GM18508 (cell line): Measurements from ENCODE around the gene KCNQ1.
"Not testable (repeated sequence)": the region's sequence is repeated elsewhere in the genome, so short reads cannot be mapped to it uniquely, and the experiment has no call there.

Experiments
- ATAC-seq: cut with Tn5 transposase; IDR thresholded peaks from one replicate; pipeline ENCODE4 v1.9.1; 2021; ENCODE audit warnings: moderate number of reproducible peaks; ENCODE audit not compliant: insufficient read depth, unreplicated experiment

KCNQ1 gene

DNA sequence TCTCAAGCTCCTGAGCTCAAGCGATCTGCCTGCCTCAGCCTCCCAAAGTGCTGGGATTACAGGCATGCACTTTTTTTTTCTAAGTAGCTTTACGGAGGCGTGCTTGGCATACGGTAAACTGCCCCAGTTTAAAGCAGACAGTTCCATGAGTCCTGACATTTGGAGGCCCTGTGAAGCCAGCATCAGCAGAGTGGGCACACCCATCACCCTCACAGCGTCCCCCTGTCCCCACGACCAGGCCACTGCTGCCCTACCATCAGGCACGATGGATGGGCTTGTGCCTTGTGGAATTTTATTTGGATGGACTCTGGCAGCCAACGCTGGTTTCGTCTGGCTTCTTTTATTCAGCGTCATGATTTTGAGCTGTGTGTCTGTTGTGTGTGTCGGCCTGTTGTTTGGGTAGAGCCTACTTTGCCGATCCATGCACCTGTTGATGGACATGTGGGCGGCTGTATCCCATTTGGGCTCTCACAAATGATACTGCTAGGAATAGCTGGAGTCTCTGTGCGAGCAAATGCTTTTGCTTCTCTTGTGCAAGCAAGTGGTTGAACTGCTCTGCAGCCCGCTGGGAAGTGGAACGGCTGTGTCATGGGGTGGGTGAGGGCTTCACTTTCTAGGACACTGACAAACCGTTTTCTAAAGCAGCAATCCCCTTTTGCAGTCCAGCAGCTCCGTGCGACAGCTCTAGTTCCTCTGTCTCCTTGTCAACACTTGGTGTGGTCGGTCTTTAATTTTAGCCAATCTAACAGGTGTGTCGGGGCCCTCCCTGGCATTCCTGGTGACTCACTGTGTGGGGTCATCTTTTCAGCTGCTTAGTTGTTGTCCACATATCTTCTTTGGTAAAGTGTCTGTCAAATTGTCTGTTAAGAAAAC lies 23.8 kb downstream of the KCNQ1 start:
- no peak for ATAC-seq

GRCh38 chr11:2470495-2470894 lies 25.7 kb downstream of the KCNQ1 start:
- ATAC-seq, result no peak

DNA sequence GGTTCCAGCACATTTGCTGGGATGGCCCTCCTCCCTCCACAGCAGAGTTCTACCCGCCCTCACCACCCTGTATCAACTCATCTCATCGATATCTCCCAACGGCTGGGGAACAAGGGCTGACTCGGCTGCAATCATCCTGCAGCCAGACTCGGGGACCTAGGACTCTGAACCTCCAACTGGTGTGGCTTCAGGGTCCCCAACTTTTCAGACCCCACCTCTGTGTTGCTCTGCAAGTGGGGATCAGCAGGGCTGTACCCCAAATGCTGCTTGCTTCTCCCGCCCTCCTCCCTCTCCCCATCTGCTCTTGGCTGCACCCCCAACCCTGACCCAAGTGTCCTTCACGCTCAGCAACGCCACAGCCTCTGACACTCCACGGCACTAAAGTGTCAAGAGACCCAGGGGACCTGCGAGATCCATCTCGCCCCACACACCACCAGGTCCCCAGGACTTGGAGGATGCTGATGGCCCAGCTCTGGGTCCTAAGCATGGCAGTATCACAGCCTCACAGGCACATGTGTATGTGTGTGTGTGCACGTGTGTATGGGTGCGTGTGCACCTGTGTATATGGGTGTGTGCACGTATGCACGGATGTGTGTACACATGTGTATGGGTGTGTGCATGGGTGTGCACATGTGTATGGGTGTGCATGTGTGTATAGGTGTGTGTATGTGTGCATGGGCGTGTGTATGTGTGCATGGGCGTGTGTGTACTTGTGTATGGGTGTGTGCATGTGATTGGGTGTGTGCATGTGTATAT lies 26.4 kb downstream of the KCNQ1 start:
- ATAC-seq, result no peak

- ATAC-seq, result no peak
Measured at GRCh38 chr11:2471804-2472096, 26.9 kb downstream of the KCNQ1 start.

DNA sequence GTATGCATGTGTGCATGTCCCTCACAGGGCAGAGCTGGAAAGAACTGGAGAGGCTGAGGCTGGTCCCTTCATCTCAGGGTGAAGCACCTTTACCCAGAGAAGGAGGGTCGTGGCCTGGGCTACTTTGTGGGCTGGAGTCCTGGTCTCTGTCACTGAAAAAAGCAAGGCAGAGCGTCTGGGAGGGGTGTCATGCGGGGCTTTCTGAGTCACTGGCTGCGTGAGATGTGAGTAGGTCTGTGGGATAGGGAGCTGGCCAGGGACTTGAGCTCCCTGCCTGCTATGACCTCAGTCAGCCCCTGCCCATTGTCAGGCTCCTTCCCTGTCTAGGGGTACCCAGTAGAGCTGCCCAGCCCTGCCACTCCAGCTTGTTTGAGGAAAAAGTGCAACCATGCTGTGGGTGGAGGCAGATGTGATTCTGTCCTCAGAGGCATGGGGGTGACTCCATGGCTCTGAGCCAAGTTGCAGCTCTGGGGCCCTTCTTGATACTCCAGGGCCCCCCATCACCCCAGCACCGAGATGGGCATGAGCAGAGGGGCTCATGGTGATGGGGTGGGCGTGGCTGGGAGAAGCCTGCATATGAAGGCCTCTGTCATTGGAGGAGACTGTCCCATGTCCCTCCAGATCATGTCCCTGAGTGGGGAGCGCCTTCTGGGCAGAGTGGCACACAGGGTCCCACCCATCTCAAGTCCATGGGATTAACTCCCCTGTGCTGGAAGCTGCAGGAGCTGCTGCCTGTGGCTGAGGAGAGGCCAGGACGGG lies 27.8 kb downstream of the KCNQ1 start:
- ATAC-seq, result no peak

GRCh38 chr11:2473361-2474058 lies 28.7 kb downstream of the KCNQ1 start:
- ATAC-seq, result no peak

- no peak for ATAC-seq
Measured at GRCh38 chr11:2474059-2474901, 29.5 kb downstream of the KCNQ1 start.

DNA sequence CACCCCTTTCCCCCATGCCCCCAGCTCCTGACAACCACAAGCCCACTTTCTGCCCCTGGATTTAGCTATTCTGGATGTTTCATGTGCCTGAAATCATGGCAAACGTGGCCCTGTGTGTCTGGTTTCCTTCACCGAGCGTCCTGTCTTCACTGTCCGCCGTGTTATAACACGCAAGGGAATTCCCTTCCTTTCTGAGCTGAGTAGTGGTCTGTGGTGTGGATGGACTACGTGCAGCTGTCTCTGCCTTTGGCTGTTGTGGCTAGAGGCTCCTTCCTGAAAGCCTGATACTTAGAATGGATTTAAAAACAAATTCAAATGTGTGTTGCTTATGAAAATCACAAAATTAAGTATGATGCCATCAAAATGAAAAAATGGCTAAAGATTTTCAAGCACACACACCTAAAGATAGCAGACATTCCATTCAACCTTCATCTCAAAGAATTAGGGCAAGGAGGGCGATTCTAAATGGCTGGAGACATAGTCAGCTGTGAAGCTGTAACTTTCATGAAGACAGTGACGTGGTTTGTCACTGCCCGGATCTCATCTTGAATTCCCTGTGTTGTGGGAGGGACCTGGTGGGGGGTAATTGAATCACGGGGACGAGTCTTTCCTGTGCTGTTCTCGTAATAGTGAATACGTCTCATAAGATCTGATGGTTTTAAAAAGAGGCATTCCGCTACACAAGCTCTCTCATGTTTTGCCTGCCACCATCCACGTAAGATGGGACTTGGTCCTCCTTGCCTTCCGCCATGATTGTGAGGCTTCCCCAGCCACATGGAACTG lies 30.5 kb downstream of the KCNQ1 start:
- no peak for ATAC-seq

DNA sequence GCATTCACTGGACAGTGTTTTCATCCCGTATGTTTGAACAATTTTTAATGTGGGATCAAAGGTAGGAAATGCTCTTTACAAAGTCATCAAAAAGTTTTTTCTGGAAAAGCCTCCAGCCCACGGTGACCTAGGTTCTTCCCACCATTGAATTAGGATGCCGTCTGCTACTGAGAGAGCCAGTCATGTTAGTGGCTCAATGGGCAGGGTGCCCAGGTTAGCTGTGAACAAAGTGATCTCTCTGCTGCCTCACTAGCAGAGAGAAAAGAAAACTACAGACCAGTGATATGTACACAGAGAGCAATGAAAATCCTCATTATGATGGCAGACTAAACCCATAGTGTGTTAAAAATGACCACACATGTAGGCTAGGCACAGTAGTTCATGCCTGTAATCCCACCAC lies 32.4 kb downstream of the KCNQ1 start:
- no peak for ATAC-seq

GRCh38 chr11:2477936-2478335 lies 33.1 kb downstream of the KCNQ1 start:
- no peak for ATAC-seq

- ATAC-seq, result not testable (repeated sequence)
Measured at GRCh38 chr11:2480067-2480873, 35.5 kb downstream of the KCNQ1 start.

GRCh38 chr11:2480874-2481220 lies 36.0 kb downstream of the KCNQ1 start:
- no peak for ATAC-seq

DNA sequence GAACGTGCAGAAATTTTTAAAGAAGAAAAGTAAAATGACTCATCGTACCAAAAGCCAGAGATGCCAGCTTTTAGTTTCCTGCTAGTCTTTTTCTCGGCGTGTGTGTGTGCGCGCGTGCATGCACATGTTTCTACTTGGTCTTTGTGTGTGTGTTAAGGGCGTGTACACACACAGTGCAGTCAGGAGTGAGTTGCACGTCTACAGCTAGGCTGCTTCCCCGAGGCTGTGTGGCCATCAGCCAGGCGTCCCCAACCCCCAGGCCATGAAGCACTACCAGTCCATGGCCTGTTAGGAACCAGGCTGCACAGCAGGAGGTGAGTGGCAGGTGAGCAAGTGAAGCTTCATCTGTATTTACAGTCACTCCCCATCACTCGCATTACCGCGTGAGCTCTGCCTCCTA lies 36.4 kb downstream of the KCNQ1 start:
- ATAC-seq, result no peak

DNA sequence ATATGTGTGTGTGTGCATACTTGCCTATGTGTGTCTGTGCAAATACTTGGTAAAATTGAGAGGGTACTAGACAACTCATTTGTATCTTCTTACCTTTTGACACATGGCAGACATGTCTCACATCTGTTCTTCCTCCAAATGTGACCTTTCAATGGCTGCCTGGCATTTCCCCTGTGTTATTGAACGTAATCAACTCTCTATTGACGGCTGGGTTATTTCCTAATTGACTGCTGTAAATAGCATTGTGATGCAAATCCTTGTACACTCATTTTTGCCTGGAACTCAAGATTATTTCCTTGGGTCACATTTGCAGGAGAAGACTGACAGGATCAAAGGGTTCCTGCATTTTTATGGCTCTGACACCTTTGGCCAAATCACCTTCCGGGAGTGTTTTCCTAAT lies 37.4 kb downstream of the KCNQ1 start:
- no peak for ATAC-seq

- ATAC-seq, result no peak
Measured at GRCh38 chr11:2482745-2483144, 37.9 kb downstream of the KCNQ1 start.

- no peak for ATAC-seq
Measured at GRCh38 chr11:2483426-2483825, 38.6 kb downstream of the KCNQ1 start.

- no peak for ATAC-seq
Measured at GRCh38 chr11:2484576-2485125, 39.8 kb downstream of the KCNQ1 start.

GRCh38 chr11:2488004-2488403 lies 43.2 kb downstream of the KCNQ1 start:
- no peak for ATAC-seq
